ENCODE results near the gene MIOS.
"Not testable (repeated sequence)": the region's sequence is repeated elsewhere in the genome, so short reads cannot be mapped to it uniquely, and the experiment has no call there.

The MIOS gene

GRCh38 chr7:7554649-7555575, 11.8 kb upstream of the MIOS start:
- DNase-seq: peak; percentile 57

GRCh38 chr7:7556852-7557251, 9.8 kb upstream of the MIOS start:
- DNase-seq: no peak

- DNase-seq: no peak
Observed at GRCh38 chr7:7557252-7557651, 9.4 kb upstream of the MIOS start.

GRCh38 chr7:7561591-7561990, 5.1 kb upstream of the MIOS start:
- not testable (repeated sequence) for DNase-seq

- DNase-seq: no peak
Observed at GRCh38 chr7:7562736-7563135, 3.9 kb upstream of the MIOS start.

- no peak for DNase-seq
Observed at GRCh38 chr7:7563269-7563668, 3.4 kb upstream of the MIOS start.

GRCh38 chr7:7563813-7564212, 2.9 kb upstream of the MIOS start:
- DNase-seq: no peak

GRCh38 chr7:7564323-7564780, 2.3 kb upstream of the MIOS start:
- DNase-seq: no peak

- no peak for DNase-seq
Observed at GRCh38 chr7:7565018-7565680, 1.5 kb upstream of the MIOS start.

- DNase-seq: no peak
Observed at GRCh38 chr7:7565746-7566650, 686 bp upstream of the MIOS start.

- no peak for DNase-seq
Observed at GRCh38 chr7:7567898-7568531, 1.3 kb downstream of the MIOS start.

- DNase-seq: no peak
Observed at GRCh38 chr7:7568553-7568952, 1.9 kb downstream of the MIOS start.

GRCh38 chr7:7569081-7569527, 2.4 kb downstream of the MIOS start:
- no peak for DNase-seq

GRCh38 chr7:7569615-7570014, 2.9 kb downstream of the MIOS start:
- DNase-seq: no peak

- DNase-seq: no peak
Observed at GRCh38 chr7:7570584-7570983, 3.9 kb downstream of the MIOS start.

- DNase-seq: no peak
Observed at GRCh38 chr7:7573701-7574100, 7.0 kb downstream of the MIOS start.

GRCh38 chr7:7576344-7576743, 9.7 kb downstream of the MIOS start:
- DNase-seq: no peak

GRCh38 chr7:7577888-7578287, 11.2 kb downstream of the MIOS start:
- DNase-seq: no peak

- DNase-seq: no peak
Observed at GRCh38 chr7:7579638-7580037, 13.0 kb downstream of the MIOS start.

- no peak for DNase-seq
Observed at GRCh38 chr7:7581531-7582179, 15.0 kb downstream of the MIOS start.

- no peak for DNase-seq
Observed at GRCh38 chr7:7582596-7582995, 15.9 kb downstream of the MIOS start.

- no peak for DNase-seq
Observed at GRCh38 chr7:7583731-7584130, 17.0 kb downstream of the MIOS start.
